Daoy (cell line): ENCODE results near the gene PLEKHA1. TPM values are rescaled to one million over a fixed set of nuclear protein-coding genes. Genes with fewer than 3 reads are reported as not detected.
A peak's percentile ranks its signal among the peaks of the same experiment; 100 is the strongest.

Experiments
- DNase-seq: peaks from one replicate; pipeline ENCODE4 v3.0.0-alpha.2; 2015; ENCODE audit warnings: low read depth
- total RNA-seq: library from RNA; depleted of rRNA; stranded (reverse); fragments of >200 nt; shearing (Covaris generic); gene quantifications from 2 replicates; pipeline ENCODE4 v1.2.3, GENCODE V29; 2014

PLEKHA1 gene
- total RNA-seq, 1 experiment from 2014 or later, result 10.7 TPM

- DNase-seq, result no peak
Observed at GRCh38 chr10:122421054-122421625, 46.6 kb downstream of the PLEKHA1 start.

- DNase-seq, result no peak
Observed at GRCh38 chr10:122421742-122422141, 47.2 kb downstream of the PLEKHA1 start.

GRCh38 chr10:122422266-122422989, 47.9 kb downstream of the PLEKHA1 start:
- no peak for DNase-seq

- no peak for DNase-seq
Observed at GRCh38 chr10:122424059-122424458, 49.6 kb downstream of the PLEKHA1 start.

GRCh38 chr10:122426829-122427228, 52.3 kb downstream of the PLEKHA1 start:
- no peak for DNase-seq

- no peak for DNase-seq
Observed at GRCh38 chr10:122427280-122427679, 52.8 kb downstream of the PLEKHA1 start.

- no peak for DNase-seq
Observed at GRCh38 chr10:122435212-122435827, 60.8 kb downstream of the PLEKHA1 start.

GRCh38 chr10:122441961-122442360, 67.5 kb downstream of the PLEKHA1 start:
- peak; percentile 70 for DNase-seq

- DNase-seq, result no peak
Observed at GRCh38 chr10:122445469-122445868, 71.0 kb downstream of the PLEKHA1 start.

GRCh38 chr10:122445904-122446303, 71.4 kb downstream of the PLEKHA1 start:
- no peak for DNase-seq

GRCh38 chr10:122446668-122447423, 72.3 kb downstream of the PLEKHA1 start:
- DNase-seq, result no peak

GRCh38 chr10:122448600-122448999, 74.1 kb downstream of the PLEKHA1 start:
- no peak for DNase-seq

- no peak for DNase-seq
Observed at GRCh38 chr10:122449153-122449552, 74.6 kb downstream of the PLEKHA1 start.

- no peak for DNase-seq
Observed at GRCh38 chr10:122450353-122450990, 76.0 kb downstream of the PLEKHA1 start.

GRCh38 chr10:122454071-122454470, 79.6 kb downstream of the PLEKHA1 start:
- no peak for DNase-seq

- DNase-seq, result no peak
Observed at GRCh38 chr10:122454603-122455080, 80.1 kb downstream of the PLEKHA1 start, which contains the start of gene ARMS2. TSS of gene ARMS2 (plus strand) at chr10:122454653. CDS start at chr10:122454728, 75 bp downstream.

GRCh38 chr10:122455376-122456079, 81.0 kb downstream of the PLEKHA1 start:
- DNase-seq, result no peak

GRCh38 chr10:122457934-122458333, 83.4 kb downstream of the PLEKHA1 start:
- DNase-seq, result no peak

- DNase-seq, result no peak
Observed at GRCh38 chr10:122458693-122459092, 84.2 kb downstream of the PLEKHA1 start.

- DNase-seq, result peak; percentile 35
Observed at GRCh38 chr10:122459561-122460273, 85.2 kb downstream of the PLEKHA1 start.
